ENCODE measurements around the gene MC1R.

MC1R gene

DNA sequence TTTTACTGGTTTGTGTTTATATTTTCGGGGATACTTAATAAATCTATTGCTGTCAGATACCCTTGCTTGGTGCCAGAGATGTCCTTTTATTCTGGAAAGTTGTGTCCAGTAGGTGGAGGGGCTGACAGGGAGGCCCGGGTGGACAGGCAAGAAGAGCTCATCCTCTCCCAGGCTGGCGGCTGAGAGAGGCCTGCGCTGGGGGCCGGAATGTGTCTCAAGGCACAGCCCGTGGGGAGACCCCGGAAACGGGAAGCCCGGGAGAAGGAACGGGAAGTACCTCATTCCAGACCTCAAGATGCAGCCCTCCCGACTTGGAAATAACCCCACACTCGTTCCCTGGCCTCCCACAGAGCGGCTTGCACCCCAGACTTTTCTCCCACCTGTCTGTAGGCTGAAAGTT, 17.4 kb downstream of the MC1R start:
- no peak for DNase-seq

DNA sequence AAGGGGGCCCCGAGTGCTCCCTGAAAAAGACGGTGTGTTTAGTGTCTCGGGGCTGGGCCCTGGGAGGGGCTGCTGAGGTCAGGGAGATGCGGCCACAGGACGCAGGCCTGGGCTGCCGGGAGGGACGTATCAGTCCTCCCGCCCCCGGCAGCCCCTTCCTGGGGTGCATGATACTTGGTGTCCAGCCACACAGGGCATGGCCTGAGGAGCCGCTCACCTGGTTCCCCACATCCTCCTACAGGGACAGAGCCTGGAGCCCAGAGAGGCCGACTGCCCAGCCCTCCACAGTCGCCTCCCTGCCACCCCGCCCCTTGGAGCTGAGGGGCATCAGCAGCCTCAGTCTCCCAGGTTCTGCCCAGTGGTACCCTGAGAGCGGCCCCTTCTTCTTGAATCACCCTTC, 17.8 kb downstream of the MC1R start:
- no peak for DNase-seq

DNA sequence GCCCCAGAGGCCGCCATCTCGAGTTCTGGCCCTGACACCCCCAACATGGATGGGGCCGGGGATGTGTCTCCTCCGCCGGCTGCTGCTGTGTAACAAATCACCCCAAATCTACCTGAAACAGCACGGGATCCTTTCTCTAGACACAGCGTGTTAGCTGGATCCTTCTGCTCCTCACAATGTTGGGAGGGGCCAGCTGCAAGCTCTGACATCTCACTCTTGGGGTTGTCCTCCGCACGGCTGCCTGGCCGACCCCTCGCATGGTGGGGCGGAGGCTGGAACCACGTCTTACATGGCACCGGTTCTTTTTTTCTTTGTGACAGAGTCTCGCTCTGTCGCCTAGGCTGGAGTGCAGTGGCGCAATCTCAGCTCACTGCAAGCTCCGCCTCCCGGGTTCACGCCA, 18.3 kb downstream of the MC1R start:
- no peak for DNase-seq

DNA sequence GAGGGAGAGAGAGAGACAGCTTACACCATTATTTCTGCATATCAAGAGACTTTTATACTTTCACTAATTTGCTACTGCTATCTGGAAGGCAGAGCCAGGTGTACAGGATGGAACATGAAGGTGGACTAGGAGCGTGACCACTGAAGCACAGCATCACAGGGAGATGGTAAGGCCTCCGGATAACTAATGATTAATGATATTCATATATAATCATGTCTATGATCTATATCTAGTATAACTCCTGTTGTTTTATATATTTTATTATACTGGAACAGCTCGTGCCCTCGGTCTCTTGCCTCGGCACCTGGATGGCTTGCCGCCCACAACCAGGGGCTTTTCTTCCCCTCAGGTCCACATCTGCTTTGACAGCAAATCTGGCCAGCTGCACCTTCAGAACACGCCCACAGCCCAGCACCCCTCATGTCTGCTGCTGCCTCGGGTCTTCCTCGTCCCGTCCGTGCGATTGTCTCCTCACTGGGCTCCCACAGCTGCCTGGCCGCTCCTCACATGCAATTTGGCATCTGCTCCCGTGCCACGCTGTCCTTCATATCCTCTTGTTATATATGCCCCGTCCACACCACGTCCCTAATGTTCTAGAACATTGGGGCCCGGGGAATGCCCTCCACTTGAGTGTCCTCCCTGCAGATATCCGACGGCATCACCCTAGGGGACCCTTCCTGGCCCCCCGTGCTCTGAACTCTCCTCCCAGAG, 19.7 kb downstream of the MC1R start:
- DNase-seq: no peak

DNA sequence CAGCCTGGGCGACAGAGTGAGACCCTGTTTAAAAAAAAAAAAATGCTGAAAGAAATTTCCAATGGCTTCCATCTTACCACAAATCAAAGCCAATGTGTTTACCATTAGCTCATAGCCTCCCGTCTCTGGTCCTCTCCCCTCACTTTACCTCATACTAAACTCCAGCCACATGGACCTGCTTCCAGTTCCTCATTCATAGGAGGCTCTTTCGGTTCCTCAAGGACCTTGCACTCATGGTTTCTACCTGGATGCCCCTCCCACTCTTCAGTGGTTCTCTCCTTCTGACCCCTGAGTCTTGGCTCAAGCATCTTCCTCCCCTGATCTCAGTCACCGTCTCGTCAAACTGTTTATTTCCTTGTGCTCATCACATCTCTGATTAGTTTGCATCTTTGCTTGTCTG, 26.1 kb downstream of the MC1R start:
- DNase-seq: no peak

DNA sequence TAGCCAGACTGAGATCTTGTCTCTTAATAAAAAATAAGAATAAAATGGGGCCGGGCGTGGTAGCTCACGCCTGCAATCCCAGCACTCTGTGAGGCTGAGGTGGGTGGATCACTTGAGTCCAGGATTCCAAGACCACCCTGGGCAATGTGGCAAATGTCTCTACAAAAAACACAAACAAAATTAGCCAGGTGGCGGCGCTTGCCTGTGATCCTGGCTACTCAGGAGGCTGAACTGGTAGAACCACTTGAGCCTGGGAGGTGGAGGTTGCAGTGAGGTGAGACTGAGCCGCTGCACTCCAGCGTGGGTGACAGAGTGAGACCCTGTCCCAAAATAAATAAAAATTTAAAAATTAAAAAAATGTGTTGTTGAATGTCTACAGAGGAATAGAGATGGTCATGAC, 27.0 kb downstream of the MC1R start:
- DNase-seq: no peak

DNA sequence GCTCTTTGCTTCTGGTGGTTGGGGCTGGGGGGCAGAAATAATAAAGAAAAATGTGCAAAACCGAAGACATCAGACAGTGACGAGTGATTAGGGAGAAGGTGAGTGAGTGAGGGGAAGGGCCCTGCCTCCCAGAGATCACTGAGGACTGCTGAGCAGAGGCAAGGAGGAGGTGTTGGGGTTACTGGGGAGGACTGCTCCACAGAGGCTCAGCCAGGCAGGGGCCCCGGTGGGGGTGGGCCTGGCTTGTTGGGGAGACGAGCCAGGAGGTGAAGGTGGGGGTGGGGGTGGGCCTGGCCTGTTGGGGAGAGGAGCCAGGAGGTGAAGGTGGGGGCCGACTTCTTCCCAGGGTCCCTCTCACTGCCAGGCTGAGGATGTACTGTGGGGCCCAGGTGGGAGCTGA, 27.9 kb downstream of the MC1R start:
- no peak for DNase-seq

DNA sequence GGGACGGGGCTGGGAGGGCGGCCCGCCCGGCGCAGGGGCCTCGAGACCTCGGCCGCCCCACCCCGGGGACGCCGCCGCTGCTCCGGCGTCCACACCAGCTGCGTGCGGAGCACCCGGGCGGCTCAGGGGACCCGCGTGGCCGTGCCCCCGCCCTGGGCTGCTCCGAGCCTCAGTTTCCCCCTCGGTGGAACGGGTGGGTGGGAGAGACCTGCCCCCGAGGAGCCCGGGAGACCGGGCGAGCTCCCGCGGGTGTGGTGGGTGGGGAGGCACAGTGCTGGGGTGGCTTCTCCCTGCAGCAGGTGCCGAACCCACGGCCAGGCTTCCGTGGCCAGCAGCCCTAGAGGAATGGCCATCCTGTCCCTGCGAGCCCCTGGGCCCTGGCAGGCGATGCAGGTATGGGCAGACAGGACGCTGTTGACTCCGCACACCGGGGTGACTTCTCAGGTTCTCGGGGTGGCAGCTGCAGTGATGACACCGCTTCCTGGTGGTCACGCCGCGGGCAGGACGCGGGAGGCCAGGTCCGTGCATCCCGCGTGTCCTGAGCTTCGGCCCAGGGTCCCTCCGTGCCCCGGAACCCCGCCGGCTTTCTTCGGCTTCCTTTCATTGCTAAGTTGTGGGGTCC, 30.6 kb downstream of the MC1R start:
- no peak for DNase-seq

DNA sequence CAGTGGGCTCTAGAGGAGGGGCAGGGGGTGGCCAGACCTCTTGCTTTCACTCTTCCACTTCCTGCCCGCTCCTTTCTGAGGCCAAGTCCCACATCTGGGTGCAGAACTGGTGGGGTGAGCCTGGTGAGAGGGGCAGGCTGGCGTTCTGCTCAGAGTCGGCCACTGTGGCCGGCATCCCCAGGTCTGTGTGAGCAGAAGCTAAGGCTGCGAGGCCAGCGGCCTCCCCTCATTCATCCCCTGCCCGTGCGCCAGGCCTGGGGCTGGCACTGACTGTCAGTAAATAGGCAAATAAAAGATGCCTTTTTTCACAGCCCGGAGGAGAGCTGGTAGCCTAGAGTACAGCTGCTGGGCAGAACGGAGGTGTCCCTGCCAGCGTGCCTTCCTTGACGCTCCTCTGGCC, 31.1 kb downstream of the MC1R start:
- no peak for DNase-seq

DNA sequence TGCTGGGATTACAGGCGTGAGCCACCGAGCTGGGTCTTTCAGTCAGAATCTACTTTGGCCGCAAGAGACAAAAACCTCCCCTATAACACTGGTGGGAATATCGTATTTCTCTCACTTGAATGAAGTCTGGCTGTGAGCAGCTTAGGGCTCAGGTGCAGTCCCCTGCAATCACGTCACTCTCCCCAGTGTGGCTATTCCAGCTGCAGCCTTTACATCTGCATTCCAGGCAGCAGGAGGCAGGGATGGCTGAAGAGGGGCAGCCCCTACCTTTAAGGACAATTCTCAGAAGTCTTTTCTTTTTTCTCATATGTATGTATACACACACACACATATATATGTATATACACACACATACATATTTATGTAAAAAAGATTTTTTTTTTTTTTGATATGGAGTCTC, 32.8 kb downstream of the MC1R start:
- DNase-seq: no peak

DNA sequence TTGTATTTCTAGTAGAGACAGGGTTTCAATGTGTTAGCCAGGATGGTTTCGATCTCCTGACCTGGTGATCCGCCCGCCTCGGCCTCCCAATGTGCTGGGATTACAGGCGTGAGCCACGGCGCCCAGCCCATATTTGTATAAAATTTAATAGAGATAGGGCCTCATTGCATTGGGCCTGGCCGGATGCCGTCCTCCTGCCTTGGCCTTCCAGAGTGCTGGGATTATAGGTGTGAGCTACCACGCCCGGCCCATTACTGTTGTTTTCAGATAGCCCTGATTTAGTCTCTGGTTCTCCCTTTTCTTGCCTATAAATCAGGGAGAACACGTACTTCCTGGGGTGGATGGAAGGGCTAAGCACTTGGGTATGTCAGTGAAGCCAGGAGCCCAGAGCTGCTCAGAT, 33.4 kb downstream of the MC1R start:
- no peak for DNase-seq

DNA sequence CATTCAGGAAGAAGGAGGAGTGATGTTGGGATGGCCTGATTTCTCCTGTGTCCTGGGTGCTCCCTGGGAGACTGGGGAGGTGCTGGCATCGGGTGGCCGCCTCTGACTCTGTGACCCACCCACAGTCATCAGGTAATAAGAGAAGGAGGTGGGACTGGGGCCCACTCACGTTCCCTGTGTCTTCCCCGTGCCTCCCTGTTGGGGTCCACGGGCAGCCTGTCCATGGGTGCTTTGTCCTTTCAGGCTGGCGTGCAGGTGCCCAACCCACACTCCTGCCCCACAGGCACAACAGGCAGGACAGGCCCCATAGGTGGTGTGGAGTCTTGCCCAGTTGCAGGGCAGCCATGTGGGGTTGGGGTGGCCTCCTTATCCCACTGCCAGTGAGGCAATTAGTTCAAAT, 33.9 kb downstream of the MC1R start:
- DNase-seq: no peak

DNA sequence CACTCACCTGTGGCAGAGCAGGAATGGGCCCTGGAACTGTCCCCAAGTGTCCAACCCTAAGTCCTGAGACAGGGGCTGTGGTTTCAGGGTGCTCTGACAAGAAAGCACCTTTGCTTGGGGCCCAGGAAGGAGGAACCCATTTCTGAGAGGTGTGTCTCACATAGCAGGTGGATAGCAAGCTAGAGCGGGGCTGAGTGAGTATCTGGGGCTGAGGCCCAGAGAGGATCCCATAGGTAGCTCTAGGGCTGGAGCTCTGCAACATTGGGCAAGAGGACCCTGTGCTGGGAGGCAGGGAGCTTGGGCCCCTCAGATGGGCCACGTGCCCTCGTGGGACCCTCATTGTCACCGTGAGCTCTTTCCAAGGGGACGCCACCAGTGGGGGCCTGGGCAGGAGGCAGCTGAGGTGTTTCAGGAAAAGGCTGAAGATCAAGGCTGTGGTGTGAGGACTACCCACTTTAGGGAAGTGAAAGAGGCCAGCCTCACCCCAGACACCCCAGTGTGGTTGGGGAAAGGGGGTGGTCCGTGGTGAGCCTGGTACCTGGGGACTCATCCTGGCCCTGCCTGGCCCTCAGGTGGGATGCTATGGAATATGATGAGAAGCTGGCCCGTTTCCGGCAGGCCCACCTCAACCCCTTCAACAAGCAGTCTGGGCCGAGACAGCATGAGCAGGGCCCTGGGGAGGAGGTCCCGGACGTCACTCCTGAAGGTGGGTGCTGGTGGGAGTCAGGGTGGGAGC, 35.2 kb downstream of the MC1R start:
- no peak for DNase-seq

DNA sequence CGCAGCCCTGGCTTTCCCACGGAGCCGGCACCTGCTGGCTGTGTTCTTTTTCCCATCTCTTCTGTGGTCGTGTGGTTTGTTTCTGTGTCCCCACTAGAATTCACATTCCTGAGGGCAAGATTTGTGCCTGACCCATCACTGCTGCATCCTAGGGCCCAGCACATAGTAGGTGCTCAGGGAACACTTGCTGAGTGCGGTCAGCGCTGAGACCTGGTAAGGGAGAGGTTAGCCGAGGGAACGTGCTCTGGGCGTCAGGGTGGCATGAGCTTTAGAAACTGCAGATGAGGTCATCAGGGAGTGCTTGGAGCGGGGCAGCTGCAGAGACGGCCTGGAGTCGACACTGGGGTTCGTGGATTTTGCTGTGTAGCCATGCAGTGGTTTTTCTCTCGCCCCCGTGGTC, 35.8 kb downstream of the MC1R start:
- no peak for DNase-seq

DNA sequence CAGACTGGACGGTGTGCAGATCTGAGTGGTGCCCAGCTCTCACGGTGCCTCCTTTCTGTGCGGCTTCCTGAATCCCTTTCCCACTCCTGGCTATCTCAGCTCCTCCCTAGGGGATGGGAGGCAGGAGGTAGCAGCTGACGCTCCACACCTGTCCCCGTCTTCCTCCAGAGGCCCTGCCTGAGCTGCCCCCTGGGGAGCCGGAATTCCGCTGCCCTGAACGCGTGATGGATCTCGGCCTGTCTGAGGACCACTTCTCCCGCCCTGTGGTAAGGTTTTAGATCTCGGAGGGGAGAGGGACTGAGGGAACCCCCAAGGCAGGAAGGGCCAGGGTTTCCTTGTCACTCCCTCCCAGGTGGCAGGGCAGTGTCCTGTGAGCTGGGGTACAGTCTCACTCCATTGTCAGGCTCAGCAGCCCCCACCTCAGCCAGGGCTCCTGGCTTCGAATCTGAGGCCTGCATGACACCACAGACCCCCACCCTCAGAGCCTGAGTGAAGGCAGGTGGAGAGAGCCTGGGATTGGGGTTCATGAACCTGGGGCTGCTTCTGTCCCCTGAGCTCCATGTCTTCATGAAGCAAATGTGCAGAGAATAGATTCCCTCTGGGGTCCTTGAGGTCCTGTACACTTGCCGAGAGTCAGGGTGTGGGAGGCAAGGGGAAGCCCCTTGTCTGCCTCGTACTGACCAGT, 36.5 kb downstream of the MC1R start:
- no peak for DNase-seq

DNA sequence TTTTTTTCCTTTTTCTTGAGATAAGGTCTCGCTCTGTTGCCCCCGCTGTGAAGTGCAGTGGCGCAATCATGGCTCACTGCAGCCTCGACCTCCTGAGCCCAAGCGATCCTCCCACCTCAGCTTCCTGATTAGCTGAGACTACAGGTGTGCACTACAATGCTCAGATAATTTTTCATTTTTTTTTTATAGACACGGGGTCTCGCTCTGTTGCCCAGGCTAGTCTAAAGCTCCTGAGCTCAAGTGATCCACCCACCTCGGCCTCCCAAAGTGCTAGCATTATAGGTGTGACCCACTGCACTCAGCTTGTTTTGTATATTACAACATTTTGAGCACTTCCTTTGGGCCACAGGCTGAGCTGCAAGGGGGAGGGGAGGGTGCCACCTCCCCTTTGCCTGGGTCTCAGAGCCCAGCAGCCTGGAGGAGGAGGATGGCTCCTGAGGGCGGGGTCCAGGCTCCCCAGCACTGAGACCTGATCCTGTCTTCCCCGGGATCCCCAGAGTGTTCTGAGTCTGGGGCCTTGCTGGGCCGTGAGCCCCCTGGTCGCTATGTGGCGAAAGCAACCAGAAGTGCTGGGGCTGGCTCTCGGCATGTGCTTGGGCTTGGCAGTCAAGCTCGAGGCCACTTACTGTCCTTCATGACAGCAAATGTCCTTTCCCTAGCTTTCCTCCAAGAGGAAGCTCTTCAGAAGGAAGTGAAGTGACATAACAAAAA, 38.0 kb downstream of the MC1R start:
- DNase-seq: no peak

DNA sequence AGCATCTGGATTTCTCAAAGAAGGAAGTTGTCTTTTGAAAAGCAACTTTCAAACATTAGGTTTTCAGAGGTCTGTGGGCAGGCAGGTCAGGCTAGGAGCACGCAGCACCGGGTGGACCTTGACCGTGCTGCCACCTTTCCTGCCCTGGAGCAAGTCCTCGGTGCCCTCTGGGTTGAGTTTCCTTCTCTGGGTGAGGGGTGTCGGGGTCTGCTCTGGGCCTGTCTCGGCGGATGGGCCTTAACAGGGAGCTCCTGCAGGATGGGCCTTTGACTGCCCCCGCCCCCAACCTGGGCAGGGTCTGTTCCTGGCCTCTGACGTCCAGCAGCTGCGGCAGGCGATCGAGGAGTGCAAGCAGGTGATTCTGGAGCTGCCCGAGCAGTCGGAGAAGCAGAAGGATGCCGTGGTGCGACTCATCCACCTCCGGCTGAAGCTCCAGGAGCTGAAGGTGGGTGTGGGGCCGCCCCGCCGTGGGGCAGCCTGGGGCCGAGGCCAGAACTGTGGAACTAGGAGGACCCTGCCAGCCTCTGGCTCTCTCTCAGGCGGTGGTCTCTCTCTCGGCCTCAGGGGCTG, 38.6 kb downstream of the MC1R start:
- DNase-seq: no peak

DNA sequence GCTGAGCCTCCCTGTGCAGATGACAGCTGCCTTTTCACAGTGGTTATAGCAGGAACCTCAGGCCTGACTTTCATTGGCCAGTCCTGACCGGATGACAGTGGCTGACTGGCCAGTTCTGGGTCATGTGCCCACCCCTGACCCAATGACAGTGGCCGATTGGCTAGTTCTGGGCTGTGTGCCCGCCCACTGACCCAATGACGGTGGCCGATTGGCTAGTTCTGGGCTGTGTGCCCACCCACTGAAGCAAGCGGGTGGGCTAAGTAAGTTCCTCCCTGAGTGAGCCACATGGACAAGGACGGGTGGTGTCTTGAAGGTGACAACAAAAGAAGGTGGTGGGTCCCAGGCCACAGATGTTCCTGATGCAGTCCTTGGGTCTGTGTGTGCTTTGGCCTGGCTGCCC, 39.4 kb downstream of the MC1R start:
- DNase-seq: no peak

DNA sequence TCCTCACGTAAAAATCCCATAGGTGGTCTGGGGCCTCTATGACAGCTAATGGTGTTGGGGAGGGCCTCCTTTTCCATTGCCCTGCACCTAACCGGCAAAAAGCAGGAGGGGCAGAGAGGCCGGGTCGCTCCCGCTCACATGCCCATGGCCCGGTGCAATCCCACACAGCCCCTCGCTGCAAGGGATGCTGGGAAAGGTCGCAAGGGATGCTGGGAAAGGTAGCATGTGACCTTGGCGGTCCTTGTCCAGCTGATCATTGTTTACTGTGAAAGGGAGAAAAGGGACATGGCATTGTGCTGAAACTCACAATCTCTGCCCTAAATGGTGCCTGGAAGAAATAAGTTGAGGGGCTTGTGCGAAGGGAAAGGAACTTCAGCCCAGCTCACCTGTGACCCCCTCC, 39.9 kb downstream of the MC1R start:
- DNase-seq: no peak

DNA sequence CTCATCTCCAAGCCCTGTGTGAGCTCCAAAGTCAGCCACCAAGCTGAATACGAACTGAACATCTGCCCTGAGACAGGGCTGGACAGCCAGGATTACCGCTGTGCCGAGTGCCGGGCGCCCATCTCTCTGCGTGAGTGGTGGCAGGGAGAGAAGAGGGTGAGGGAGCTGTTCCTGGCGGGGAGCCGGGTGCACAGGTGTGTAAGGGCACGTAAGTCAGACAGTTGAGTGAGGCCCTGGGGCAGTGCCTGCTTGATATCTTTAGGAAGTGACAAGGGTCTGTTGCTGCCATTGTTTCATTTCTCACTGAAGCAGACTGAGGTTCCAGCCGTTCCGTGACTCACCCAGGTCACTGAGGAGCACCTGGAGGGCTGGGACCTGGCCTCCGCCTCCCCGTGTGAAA, 42.3 kb downstream of the MC1R start:
- no peak for DNase-seq

DNA sequence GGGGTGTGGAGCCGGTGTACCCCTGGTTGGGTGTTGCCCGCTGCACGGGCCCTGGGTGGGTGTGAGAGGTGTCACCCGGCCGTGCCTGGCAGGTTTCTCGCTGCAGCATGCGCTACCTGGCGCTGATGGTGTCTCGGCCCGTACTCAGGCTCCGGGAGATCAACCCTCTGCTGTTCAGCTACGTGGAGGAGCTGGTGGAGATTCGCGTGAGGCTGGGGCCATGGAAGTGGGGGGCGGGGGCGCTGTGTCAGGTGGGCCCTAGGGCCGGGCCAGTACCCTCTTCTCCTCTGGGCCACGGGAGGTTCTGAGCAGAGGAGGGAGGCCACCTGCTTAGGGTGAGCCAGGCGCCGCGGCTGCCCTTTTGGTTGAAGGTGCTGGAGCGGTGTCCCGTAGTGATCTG, 43.3 kb downstream of the MC1R start:
- no peak for DNase-seq

DNA sequence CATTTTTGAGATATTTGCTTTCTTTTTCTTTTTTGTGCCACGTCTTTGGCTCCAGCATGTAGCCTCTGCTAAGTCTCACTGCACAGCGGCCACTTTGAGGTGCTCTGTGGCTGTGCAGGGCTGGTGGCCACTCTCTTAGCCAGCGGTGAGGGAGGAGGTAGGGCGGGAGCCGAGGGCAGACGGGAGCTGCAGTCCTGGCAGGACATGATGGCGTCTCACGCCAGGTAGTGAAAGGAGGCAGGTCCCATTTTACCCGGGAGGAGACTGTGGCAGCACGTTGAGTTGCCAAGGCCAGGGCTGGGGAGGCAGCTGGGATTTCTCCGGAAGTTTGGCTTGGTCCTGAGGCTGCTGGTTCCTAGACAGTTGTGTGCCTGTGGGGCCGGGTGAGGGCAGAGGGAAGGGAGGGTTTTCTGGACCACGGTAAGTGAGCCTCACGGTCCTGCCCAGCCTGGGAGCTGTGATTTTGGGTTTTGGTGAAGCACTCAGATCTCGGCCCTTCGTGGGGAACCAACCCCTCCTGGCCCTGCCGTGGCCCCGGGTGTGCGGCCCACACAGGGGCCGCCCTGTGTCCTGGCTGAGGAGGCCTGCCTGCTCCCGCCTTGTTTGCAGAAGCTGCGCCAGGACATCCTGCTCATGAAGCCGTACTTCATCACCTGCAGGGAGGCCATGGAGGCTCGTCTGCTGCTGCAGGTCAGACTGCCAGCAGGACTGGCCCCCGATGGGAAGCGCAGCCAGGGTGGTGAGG, 44.3 kb downstream of the MC1R start:
- DNase-seq: no peak

Measured in stimulated activated CD4-positive, alpha-beta T cell treated with anti-CD3 and anti-CD28 coated beads, Interleukin-1b, Interleukin-23, amount 100 ng/mL, for 48 hours (primary cell).